Right lobe of liver (tissue), 4 donors: ENCODE data around the gene ILRUN.

Source experiments
- POLR2A ChIP-seq: fragments of 450-650 bp; IDR thresholded peaks from one replicate; pipeline ENCODE4 v1.6.1; 2017; ENCODE audit warnings: antibody characterized with exemption, mild to moderate bottlenecking
- TF ChIP-seq, protein P1 (sequence below), 4 donors: fragments of 200-600 bp in 3 of 4; fragments of 450-650 bp in 1 of 4; IDR thresholded peaks; one replicate each; pipeline versions ENCODE4 v1.5.1 to v1.8.0; 2016 to 2022; ENCODE audit warnings: antibody characterized with exemption in 4 of 4, mild to moderate bottlenecking in 2 of 4
- donor health status: DM: no; HTN: no; CAD: no.
- donor health status: DM: no; HTN: no; CAD: no.
- donor health status: DM: no; HTN: yes; CAD: no.

- TF ChIP-seq, protein P1, sequence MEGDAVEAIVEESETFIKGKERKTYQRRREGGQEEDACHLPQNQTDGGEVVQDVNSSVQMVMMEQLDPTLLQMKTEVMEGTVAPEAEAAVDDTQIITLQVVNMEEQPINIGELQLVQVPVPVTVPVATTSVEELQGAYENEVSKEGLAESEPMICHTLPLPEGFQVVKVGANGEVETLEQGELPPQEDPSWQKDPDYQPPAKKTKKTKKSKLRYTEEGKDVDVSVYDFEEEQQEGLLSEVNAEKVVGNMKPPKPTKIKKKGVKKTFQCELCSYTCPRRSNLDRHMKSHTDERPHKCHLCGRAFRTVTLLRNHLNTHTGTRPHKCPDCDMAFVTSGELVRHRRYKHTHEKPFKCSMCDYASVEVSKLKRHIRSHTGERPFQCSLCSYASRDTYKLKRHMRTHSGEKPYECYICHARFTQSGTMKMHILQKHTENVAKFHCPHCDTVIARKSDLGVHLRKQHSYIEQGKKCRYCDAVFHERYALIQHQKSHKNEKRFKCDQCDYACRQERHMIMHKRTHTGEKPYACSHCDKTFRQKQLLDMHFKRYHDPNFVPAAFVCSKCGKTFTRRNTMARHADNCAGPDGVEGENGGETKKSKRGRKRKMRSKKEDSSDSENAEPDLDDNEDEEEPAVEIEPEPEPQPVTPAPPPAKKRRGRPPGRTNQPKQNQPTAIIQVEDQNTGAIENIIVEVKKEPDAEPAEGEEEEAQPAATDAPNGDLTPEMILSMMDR (IDR thresholded peaks at IDR 0.05): no peak
- no peak for TF ChIP-seq POLR2A
Observed at GRCh38 chr6:34688956-34689355, 7.6 kb downstream of the ILRUN start.
